SK-N-SH treated with all-trans-retinoic acid at 6 μM for 48 hours (cell line): Measurements from ENCODE around the gene AMY2B.

Source experiments
- ISL1 ChIP-seq: fragments of 250-450 bp; sonication (Bioruptor Pico); IDR thresholded peaks from 2 replicates; pipeline ENCODE4 v2.1.2; 2022; ENCODE audit warnings: mild to moderate bottlenecking, moderate library complexity
- TOX ChIP-seq: fragments of 250-450 bp; sonication (Bioruptor Pico); IDR thresholded peaks from 2 replicates; pipeline ENCODE4 v1.8.0; 2021; ENCODE audit warnings: mild to moderate bottlenecking, moderate library complexity, borderline replicate concordance
- ZNF565 ChIP-seq: fragments of 450-650 bp; formaldehyde crosslinking; conservative IDR thresholded peaks from 2 replicates; pipeline ENCODE4 v1.5.0; 2020; ENCODE audit warnings: low read depth, mild to moderate bottlenecking, moderate library complexity
- TF ChIP-seq, protein P1 (sequence below): fragments of 250-450 bp; sonication (Bioruptor Pico); IDR thresholded peaks from 2 replicates; pipeline ENCODE4 v1.8.0; 2020; ENCODE audit warnings: mild to moderate bottlenecking, moderate library complexity, borderline replicate concordance
- TF ChIP-seq, protein P2 (sequence below): fragments of 250-450 bp; sonication (Bioruptor Pico); IDR thresholded peaks from 2 replicates; pipeline ENCODE4 v1.8.0; 2021; ENCODE audit warnings: low read depth, mild to moderate bottlenecking, moderate library complexity, borderline replicate concordance

DNA sequence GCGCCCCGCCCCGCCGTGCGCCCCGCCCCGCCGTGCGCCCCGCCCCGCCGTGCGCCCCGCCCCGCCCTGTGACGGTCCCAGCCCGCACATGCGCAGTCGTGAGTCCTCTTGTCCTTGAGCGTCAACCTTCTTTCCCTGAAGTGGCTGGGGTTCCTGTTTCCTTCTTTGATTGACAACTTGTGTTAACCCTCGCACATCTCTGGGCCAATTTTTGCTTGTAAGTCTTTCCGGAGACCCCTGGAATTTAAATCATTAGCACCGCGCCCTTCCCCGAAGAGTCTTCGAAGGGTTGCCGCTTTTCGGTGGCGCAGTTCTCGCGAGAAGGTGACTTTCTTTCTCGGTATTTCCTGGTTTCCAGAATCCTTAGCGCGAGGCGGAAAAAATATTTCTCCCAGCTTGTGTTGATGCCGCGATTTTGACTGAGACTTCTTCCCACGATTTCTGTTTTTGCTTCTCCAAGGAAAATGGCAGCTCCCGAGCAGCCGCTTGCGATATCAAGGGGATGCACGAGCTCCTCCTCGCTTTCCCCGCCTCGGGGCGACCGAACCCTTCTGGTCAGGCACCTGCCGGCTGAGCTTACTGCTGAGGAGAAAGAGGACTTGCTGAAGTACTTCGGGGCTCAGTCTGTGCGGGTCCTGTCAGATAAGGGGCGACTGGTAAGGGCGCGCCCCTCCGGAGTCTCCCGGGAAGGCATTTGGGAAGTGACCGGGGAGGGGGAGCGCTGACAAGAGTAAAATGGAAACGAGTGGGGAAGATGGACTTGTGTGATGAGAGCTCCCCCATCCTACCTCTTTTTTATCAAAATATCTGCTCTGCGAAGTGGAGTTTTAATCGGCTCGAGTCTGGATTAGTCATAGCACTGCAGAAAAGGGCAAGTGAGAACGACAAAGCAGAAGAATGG, 45.5 kb upstream of the AMY2B start, which contains the start of gene RNPC3:
- TF ChIP-seq TOX (no peak), ZNF565 (CRISPR knock-in tag) (no peak), ISL1 (no peak)
- TF ChIP-seq, protein P1, sequence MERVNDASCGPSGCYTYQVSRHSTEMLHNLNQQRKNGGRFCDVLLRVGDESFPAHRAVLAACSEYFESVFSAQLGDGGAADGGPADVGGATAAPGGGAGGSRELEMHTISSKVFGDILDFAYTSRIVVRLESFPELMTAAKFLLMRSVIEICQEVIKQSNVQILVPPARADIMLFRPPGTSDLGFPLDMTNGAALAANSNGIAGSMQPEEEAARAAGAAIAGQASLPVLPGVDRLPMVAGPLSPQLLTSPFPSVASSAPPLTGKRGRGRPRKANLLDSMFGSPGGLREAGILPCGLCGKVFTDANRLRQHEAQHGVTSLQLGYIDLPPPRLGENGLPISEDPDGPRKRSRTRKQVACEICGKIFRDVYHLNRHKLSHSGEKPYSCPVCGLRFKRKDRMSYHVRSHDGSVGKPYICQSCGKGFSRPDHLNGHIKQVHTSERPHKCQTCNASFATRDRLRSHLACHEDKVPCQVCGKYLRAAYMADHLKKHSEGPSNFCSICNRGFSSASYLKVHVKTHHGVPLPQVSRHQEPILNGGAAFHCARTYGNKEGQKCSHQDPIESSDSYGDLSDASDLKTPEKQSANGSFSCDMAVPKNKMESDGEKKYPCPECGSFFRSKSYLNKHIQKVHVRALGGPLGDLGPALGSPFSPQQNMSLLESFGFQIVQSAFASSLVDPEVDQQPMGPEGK (CRISPR knock-in tag): no peak
- TF ChIP-seq, protein P2, sequence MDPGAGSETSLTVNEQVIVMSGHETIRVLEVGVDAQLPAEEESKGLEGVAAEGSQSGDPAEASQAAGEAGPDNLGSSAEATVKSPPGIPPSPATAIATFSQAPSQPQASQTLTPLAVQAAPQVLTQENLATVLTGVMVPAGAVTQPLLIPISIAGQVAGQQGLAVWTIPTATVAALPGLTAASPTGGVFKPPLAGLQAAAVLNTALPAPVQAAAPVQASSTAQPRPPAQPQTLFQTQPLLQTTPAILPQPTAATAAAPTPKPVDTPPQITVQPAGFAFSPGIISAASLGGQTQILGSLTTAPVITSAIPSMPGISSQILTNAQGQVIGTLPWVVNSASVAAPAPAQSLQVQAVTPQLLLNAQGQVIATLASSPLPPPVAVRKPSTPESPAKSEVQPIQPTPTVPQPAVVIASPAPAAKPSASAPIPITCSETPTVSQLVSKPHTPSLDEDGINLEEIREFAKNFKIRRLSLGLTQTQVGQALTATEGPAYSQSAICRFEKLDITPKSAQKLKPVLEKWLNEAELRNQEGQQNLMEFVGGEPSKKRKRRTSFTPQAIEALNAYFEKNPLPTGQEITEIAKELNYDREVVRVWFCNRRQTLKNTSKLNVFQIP: no peak
